GM21717 (cell line): ENCODE results near the gene IFITM5.

Experiments used
- ATAC-seq: cut with Tn5 transposase; IDR thresholded peaks from one replicate; pipeline ENCODE4 v1.9.1; 2021; ENCODE audit warnings: mild to moderate bottlenecking, moderate library complexity; ENCODE audit not compliant: unreplicated experiment

The IFITM5 gene

DNA sequence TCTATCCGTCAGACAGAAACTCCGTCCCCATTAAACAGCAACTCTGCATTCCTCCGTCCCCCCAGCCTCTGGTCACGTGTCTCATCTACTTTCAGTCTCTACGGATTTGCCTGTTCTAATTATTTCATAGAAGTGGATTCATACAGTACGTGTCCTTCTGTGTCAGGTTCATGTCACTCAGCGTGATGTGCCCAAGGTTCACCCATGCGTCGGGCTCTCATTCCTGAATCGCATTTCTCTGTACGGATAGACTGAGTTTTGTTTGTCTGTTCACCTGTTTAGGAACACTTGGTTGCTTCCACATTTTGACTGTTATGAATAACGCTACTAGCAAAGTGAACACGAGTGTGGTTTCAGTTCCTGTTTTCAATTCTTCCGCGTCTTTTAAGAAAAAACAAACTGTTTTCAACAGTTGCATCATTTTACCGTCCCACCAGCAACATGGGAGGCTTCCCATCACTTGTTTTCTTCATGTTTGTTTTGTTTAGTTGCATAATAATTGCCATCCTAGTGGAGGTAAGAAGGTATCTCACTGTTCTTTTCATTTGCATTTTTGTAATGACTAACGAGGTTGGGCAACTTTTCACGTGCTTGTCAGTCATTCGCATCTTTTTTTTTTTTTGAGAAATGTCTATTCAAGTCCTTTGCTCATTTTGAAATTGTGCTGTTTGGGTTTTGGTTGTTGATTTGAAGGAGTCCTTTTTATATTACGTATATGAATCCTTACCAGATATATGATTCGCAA is 30.0 kb downstream of the IFITM5 start:
- ATAC-seq = peak; percentile 66

- ATAC-seq = peak; percentile 40
Measured at GRCh38 chr11:268716-269145, 30.6 kb downstream of the IFITM5 start.

DNA sequence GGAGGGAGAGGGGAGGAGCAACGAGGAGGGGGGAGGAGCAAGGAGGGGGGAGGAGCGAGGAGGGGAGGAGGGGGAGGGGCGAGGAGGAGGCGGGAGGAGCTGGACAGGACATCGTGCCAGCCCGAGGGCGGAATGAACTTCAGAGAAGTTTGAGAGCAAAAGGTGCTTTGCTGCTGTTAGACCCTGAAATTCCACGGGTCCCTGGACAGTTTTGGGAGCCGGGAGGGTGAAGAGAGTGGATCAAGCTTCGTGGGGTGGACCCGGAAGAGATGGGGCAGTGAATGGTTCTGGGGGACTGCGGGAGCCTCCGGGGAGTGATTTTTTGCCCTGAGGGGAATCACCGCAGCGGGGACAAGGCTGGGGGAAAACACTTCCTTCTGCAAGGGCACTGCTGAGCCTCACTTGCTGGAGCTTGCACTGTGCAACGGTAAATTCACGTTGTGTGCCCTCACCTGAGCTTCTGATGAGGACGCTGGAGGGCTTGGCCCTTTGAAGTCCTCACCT is 31.8 kb downstream of the IFITM5 start:
- ATAC-seq = no peak

DNA sequence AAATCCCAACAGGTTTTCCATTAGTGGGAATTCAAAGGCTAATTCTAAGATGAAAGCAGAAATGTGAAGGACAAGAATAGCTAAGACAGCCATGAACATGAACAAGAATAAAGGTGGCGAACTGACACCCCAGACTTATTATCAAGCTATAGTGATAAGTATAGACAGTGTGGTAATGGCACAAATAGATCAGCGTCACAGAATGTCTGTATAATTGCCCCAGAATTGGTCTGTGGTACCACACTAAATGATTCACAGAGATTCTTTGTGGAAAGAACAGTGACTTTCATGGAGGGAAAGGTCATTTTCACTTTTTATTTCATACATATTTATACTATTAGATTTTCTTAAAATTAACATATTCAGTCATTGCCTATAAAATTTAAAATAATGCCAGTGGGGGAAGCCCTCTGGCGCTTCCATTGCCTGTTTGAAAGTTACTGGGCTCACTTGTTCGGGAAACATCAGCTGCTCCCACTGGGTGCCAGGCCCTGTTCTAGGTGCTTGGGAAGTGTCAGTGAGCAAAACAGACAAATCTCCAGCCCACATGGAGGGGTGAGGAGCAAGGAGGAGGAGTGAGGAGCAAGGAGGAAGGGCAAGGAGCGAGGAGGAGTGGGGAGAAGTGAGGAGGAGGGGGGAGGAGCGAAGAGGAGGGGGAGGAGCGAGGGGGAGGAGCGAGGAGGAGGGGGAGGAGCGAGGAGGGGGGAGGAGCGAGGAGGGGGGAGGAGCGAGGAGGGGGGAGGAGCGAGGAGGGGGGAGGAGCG is 32.5 kb downstream of the IFITM5 start:
- ATAC-seq = no peak

GRCh38 chr11:261624-262023 is 37.7 kb downstream of the IFITM5 start:
- ATAC-seq = no peak

DNA sequence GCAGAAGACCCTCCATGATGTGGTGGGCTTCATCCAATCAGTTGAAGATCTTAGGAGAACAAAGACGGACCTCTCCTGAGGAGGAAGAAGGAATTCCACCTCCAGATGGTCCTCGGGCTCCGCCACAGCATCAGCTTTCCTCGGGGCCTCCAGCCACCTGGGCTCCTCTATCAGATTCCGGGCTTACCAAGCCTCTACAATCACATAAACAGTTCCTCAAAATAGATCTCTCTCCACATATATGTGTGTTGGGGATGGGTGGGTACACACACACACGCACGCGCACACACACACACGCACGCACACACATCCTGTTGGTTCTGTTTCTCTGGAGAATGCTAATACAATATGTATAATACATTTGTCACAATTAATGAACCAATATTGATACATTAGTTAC is 39.9 kb downstream of the IFITM5 start:
- ATAC-seq = no peak

DNA sequence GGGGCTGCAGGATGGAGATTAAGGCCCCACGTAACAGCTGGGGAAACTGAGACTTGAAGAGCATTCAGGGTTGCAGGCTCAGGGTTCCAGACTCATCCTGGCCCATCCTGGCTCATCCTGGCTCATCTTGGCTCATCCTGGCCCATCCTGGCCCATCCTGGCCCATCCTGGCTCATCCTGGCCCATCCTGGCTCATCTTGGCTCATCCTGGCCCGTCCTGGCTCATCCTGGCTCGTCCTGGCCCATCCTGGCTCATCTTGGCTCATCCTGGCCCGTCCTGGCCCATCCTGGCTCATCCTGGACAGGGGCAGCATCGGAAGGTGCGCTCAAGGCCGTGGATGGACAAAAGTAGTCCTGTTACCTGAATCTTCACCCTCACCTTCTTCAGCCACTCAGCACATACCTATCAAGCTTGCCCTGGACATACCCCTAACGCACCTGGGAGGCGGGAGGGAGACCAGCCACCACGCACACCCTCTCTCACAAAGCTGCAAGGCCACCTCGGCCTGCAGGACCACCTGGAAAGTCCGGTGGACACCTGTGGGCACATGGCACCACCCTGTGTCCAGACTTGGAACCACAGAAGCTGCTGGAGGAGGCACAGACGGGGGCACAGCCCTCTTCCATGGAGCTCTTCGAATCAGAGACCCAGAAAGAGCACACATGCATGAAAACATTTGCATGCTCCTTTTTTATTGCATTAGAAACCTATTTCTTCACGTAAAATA is 41.4 kb downstream of the IFITM5 start:
- ATAC-seq = no peak

GRCh38 chr11:256952-257737 is 42.2 kb downstream of the IFITM5 start:
- ATAC-seq = no peak

DNA sequence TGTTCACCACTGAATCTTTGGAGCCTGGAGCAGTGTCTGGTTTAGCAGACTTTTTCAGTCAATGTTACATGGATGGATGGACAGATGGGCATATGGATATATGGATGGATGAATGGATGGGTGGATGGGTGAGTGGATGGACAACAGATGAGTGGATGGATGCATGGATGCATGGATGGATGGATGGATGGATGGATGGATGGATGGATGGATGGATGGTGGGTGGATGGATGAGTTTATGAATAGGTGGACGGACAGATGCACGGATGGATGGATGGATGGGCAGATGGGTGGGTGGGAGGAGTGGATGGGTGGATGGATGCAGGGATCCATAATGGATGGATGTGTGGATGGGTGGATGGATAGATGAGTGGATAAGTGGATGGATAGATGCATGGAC is 43.5 kb downstream of the IFITM5 start:
- ATAC-seq = no peak

DNA sequence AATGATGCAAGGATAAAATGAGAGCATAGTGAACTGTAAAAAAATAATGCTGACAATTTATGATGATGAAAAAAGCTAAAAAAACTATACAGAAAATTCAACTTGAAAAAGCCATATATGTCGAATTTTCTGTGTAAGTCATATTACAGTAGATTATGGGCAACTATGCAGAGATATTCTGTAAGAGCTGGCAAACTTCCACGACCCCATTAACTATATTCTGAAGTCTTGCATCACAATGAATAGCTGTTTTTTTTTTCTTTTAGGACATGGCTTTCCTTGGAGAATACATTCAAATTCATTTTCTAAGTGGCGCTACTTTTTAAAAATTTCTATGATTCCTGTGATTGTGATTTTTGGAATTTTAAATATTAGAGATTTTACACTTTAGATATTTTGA is 44.1 kb downstream of the IFITM5 start:
- ATAC-seq = no peak

GRCh38 chr11:253886-254270 is 45.4 kb downstream of the IFITM5 start:
- no peak for ATAC-seq

GRCh38 chr11:253160-253885 is 46.0 kb downstream of the IFITM5 start:
- ATAC-seq = no peak

- ATAC-seq = no peak
Measured at GRCh38 chr11:252666-253065, 46.7 kb downstream of the IFITM5 start.

DNA sequence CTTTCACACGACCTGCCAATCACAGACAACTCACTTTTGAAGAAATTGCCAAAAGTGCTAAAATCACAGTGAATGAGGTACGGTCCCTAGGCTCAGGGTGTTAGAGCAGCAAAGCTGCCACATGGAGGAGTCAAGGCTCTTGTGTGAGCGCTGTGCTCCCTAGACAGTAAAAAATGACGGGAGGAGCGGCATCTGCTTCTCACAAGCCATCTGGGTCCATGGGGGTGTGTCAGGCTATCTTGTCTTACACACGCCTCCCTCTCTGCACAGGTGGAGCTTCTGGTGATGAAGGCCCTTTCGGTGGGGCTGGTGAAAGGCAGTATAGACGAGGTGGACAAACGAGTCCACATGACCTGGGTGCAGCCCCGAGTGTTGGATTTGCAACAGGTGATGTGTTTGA is 47.8 kb downstream of the IFITM5 start:
- ATAC-seq = no peak

- no peak for ATAC-seq
Measured at GRCh38 chr11:250740-251299, 48.5 kb downstream of the IFITM5 start.

GRCh38 chr11:250274-250673 is 49.1 kb downstream of the IFITM5 start:
- no peak for ATAC-seq

GRCh38 chr11:249062-249461 is 50.3 kb downstream of the IFITM5 start:
- no peak for ATAC-seq
